Vagina (tissue), 2 donors: ENCODE data around the gene GEMIN8.

Experiments
- CTCF ChIP-seq, 3 experiments: fragments of 450-650 bp in 2 of 3; fragments of 200-600 bp in 1 of 3; sonication (generic) in 1 of 3; IDR thresholded peaks; one replicate each; pipeline ENCODE4 v1.5.1; 2017 to 2019; ENCODE audit warnings: antibody characterized with exemption in 3 of 3, mild to moderate bottlenecking in 2 of 3, moderate library complexity in 2 of 3
- POLR2AphosphoS5 ChIP-seq, 2 donors: sonication (generic); formaldehyde crosslinking; IDR thresholded peaks; one replicate each; pipeline ENCODE4 v1.9.0; 2017; ENCODE audit warnings: antibody characterized with exemption in 2 of 2, mild to moderate bottlenecking in 2 of 2, low read depth in 1 of 2; ENCODE audit not compliant: insufficient read depth in 1 of 2

DNA sequence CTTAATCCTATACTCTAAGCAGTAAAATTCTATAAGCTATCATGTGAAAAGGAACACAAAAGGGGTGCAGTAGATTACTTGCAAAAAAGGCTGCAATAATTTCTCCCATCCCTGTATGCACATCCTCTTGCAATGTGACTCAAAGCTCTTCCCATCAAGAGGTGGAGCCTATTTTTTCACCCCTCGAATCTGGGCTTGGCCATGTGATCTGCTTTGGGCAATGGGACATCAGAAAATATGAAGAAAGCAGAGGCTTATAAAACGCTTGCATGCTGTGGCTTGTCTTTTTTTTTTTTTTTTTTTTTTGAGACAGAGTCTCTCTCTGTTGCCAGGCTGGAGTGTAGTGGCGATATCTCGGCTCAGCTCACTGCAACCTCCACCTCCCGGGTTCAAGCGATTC, 33.0 kb downstream of the GEMIN8 start:
- TF ChIP-seq CTCF (IDR thresholded peaks at IDR 0.05) (no peak), POLR2AphosphoS5 (IDR thresholded peaks at IDR 0.05; ENCODE audit: insufficient read depth in 1 of 2, low read depth in 1 of 2) (no peak)
